H1 (cell line): ENCODE data around the gene KIF1C. TPM values are rescaled to one million over a fixed set of nuclear protein-coding genes. Genes with fewer than 3 reads are reported as not detected.

ENCODE experiments used
- FOSL1 ChIP-seq: IDR thresholded peaks from 2 replicates; pipeline ENCODE4 v1.6.1; 2011; ENCODE audit warnings: mild to moderate bottlenecking, low read depth, low read length, moderate library complexity; ENCODE audit not compliant: insufficient read depth
- GABPA ChIP-seq: IDR thresholded peaks from 2 replicates; pipeline ENCODE4 v1.6.1; 2011; ENCODE audit warnings: mild to moderate bottlenecking, low read length, moderate library complexity, borderline replicate concordance; ENCODE audit not compliant: insufficient read depth
- RXRA ChIP-seq: IDR thresholded peaks from 2 replicates; pipeline ENCODE4 v1.6.1; 2011; ENCODE audit warnings: low read depth, mild to moderate bottlenecking, low read length, moderate library complexity; ENCODE audit not compliant: insufficient read depth
- TAF1 ChIP-seq: IDR thresholded peaks from 2 replicates; pipeline ENCODE4 v1.6.1; 2011; ENCODE audit warnings: mild to moderate bottlenecking, low read depth, low read length
- TAF7 ChIP-seq: optimal IDR thresholded peaks from 2 replicates; pipeline ENCODE3; 2011; ENCODE audit warnings: low read depth, mild to moderate bottlenecking, inconsistent platforms, low read length, moderate library complexity, borderline replicate concordance
- polyA plus RNA-seq, 7 experiments: library from polyadenylated mRNA; depleted of rRNA in 3 of 7; stranded (reverse) in 5 of 7; unstranded in 2 of 7; fragments of >200 nt in 5 of 7; fragments of 200-250 nt in 2 of 7; gene quantifications; 1 replicate in 5 of 7; 2 replicates in 1 of 7; 4 replicates in 1 of 7; pipeline versions ENCODE4 v1.2.1 to v1.2.3, GENCODE V29; 2011 to 2013; ENCODE audit warnings: missing spikeins in 2 of 7, mixed read lengths in 2 of 7
- total RNA-seq: library from RNA; stranded (reverse); fragmentation: NEBNext Ultra II Directional; extraction: Animal tissue kit (Norgen Biotek cat#: 25700); gene quantifications from 2 replicates; pipeline ENCODE4 v1.2.1, GENCODE V29; 2021

The KIF1C gene
- total and polyA plus RNA-seq, 2 of the 8 experiments (the other 6 are each of a cell fraction or from before 2014, with no cell fraction given): 14.3 to 114 TPM

- TF ChIP-seq FOSL1 (no peak), TAF7 (peak; percentile 73), GABPA (no peak), RXRA (no peak), TAF1 (peak; percentile 70)
Observed at GRCh38 chr17:4949321-4950074, 48.3 kb upstream of the KIF1C start (continued).
